CD4-positive, alpha-beta T cell treated with Interleukin-6 at 100 ng/mL for 8 hours (primary cell): Measurements from ENCODE around the gene SEMA3F.

Experiments used
- DNase-seq: peaks from one replicate; pipeline ENCODE4 v3.0.0-alpha.2; 2020; ENCODE audit warnings: mixed read lengths, low spot score

The SEMA3F gene

GRCh38 chr3:50156549-50157493, 1.7 kb downstream of the SEMA3F start:
- no peak for DNase-seq

GRCh38 chr3:50157827-50158529, 2.9 kb downstream of the SEMA3F start:
- DNase-seq: no peak

GRCh38 chr3:50158530-50159146, 3.5 kb downstream of the SEMA3F start:
- no peak for DNase-seq

- DNase-seq: no peak
Measured at GRCh38 chr3:50160561-50160983, 5.4 kb downstream of the SEMA3F start.

DNA sequence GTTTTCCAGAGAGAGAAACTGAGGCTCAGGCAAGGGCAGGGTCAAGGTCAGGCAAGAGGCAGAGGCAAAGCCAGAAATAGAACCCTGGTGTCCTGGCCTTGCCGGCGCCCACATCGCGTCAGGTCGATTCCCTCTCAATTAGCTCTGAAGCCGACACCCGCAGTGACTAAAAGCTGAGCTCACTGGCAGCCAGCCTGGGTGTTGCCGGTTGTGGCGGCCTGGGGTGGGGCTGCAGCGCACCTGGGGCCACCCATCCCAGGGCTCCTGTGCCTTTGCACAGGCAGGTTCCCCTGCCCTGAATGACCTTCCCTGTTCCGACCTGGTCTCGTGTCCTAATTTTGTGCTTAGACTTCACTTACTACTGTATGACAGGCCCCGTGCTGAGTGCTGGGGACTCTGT, 6.2 kb downstream of the SEMA3F start:
- no peak for DNase-seq

DNA sequence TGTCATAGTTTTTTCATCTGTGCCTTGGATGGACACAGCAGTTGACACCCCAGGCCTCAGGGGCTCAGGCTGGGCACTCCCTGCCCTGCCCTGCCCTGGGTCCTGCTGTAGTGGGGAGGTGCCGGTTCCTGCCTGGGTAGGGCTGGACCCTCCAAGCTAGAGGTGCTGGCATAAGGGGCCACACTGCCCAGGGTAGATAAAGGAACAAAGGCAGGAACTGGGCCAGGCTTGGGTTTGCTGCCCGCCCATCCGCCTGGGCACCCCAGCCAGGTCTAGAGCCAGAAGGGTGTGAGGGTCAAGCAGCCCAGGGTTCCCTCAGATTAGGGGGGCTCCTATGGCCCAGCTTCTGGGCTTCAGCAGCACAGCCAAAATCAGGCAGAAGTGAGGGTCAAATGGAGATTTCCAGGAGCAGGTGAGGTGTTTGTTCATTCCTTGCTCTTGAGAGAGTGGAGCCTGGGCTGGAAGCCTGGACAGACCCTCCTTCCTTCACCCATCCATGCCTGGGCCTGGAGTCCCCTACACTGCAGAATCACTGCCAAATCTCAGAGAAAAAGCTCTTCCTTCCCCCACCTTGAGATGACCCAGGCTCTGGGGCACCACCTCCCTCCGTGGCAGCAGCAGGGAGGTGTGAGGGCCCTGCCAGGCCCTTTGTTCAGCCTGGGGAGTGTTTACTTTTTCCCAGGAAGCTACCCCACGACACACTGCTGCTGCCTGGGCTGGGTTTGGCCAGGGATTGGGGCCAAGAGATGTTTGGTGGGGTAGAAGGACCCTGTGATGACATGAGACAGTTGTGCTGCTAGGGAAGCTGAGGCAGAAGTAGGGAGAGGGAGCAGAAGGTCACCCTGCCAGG, 7.1 kb downstream of the SEMA3F start:
- no peak for DNase-seq

DNA sequence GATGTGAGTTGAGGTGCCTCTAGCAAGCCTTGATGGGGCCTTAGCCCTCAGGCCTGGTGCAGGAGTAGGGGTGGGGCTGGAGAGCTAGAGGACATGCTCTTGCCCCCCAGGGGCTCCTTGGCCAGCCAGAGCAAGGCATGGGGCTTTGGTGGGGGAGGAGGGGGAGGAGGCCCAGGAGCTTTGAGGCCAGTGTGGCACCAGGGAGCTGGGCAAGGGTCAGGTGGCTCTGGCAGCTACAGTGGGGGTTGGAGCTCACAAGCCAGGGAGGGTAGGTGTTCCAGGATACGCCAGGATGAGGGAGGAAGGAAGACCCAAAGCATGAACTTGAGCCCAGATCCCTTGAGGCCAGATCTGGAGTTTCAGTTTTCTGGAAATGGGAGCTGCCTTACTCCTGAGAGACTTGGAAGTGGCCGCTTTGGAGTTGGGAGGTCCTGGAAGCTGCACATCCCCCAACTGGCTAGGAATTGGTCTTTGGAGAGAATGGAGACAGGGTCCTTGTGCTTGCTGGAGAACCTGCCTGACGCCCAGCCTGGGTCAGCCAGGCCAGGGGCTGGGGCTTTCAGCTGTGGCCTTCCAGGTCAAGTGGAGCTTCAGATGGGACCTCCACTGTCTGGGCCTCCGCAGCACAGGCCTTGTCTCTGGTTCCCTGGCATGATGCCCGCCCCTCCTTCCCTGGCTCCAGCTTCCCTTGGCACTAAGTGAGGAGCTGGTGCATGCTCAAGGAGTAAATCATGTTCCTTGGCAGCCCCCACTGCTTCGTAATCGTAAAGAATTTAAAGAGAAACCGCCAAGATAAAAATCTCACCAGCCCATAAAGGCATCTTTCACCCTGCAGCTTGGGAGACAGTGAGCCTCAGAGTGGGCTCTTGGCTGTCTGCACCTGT, 8.7 kb downstream of the SEMA3F start:
- DNase-seq: no peak

- no peak for DNase-seq
Measured at GRCh38 chr3:50164481-50164880, 9.4 kb downstream of the SEMA3F start.

- DNase-seq: no peak
Measured at GRCh38 chr3:50164984-50165909, 10.1 kb downstream of the SEMA3F start.

- no peak for DNase-seq
Measured at GRCh38 chr3:50165910-50166538, 10.9 kb downstream of the SEMA3F start.

DNA sequence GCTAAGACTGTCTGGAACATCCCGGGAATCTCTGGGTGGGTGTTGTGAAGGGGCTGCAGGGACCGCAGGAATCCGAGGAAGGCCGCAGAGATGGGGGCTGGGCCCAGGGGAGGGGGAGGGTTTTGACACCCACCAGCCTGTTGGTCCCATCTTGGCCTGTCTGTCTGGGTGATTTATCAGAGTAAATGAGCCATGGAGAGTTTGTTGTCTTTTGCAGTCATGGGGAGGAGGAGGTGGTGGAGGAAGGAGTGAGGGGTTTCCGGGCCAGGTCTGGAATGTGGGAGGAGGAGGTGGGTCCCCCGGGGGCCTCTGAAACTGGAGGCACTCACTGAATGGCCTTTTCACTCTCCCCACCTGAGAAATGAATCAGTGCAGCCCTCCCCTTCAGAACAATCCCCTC, 11.5 kb downstream of the SEMA3F start:
- DNase-seq: no peak

DNA sequence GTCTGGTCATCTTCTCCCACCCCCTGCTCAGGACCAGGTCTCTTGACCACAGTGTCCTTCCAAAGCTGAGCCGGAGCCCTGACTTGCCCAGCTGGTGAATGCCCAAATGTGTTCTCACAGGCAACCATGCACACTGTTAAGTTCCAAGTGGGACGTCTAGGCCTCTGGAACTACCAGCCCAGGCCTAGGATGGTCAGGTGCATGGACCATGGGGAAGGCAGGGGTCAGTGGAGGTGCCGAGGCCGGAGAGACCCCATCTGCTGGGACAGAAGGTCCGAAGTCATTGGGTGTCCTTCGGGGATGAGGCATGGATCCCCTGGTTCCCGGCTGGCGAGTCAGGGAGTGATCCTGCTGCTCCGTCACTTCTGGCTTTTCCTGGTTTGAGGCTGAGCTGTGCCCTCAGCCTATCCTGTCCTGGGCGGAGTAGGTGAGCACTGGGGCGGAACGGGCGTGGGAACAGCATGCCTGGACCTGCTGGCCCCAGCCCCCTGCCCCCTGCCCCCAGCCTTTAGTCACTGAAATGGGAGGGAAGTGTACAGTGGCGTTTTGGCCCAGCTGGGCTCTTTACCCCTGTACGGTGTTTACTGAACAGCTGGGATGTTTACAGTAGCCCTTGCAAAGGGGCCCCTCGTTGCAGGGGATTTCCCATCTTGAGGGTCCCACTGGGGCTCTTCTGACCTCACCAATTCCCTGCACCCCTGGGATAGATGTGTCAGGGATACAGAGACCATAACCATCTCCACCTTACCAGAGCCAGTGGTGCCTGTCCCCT, 12.1 kb downstream of the SEMA3F start:
- DNase-seq: no peak

DNA sequence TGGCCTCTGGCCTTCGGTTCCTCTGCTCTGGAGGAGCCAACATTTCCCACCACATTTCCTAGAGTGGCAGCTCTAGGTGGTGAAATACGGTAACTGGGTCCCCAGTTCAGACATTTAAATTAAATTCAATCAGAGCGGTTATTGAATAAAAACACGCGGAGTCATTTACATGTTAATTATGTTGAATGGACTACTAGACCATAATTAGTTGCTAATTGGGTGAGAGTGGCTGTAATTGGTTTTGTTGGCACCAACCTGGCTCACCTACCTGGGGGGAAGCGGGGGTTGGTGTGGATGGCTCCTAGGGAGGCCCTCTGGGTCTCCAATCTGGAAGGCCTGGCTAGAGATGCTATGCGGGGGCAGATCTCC, 12.7 kb downstream of the SEMA3F start:
- DNase-seq: no peak

GRCh38 chr3:50168388-50168787, 13.3 kb downstream of the SEMA3F start:
- no peak for DNase-seq

GRCh38 chr3:50168791-50169190, 13.7 kb downstream of the SEMA3F start:
- no peak for DNase-seq

DNA sequence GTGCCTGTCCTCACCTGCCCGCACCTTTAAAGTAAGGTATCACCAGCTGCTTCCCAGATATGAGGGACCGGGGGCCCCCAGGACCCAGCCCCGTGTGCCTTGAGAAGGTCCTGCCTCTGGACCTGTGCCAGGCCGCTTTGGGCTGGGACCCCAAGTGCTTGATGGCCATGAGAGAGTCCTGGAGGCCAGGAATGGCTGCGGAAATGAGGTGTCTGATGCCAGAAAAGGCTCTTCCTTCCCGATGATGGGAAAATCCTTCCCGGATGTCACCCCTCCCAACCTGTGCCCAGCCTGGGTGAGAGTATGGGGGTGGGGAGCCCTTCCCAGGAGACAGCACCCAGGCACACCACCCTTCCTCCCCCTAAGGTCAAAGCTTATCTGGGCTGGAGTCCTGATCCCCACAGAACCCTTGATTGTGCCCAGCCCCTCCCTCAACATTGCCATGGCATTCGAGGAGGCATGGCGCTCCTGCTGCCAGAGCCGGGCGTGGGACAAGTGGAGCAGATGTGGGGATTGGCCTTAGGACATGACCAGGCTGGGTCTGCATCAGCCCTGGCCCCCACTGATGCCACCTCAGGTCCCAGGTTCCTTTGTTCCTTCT, 14.2 kb downstream of the SEMA3F start:
- DNase-seq: no peak

GRCh38 chr3:50169858-50170257, 14.7 kb downstream of the SEMA3F start:
- no peak for DNase-seq

- no peak for DNase-seq
Measured at GRCh38 chr3:50170689-50171088, 15.6 kb downstream of the SEMA3F start.
